ENCODE measurements around the gene PKP4.

DNA sequence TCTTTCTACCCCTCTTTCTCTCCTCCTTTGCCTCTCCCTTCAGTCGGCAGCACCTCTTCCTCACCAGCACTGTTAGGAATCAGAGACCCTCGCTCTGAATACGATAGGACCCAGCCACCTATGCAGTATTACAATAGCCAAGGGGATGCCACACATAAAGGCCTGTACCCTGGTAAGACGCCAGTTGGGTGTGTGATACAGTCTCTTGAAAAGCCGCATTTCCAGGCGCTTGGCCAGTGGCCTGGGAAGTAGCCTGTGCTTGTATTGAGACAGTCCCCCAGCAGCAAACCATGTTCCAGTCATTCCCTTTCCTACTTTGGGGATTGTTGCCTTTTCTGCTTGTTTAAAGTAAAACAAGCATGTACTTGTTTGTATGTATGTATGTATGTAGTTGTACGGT lies 219.9 kb downstream of the PKP4 start:
- TF ChIP-seq, protein P1, sequence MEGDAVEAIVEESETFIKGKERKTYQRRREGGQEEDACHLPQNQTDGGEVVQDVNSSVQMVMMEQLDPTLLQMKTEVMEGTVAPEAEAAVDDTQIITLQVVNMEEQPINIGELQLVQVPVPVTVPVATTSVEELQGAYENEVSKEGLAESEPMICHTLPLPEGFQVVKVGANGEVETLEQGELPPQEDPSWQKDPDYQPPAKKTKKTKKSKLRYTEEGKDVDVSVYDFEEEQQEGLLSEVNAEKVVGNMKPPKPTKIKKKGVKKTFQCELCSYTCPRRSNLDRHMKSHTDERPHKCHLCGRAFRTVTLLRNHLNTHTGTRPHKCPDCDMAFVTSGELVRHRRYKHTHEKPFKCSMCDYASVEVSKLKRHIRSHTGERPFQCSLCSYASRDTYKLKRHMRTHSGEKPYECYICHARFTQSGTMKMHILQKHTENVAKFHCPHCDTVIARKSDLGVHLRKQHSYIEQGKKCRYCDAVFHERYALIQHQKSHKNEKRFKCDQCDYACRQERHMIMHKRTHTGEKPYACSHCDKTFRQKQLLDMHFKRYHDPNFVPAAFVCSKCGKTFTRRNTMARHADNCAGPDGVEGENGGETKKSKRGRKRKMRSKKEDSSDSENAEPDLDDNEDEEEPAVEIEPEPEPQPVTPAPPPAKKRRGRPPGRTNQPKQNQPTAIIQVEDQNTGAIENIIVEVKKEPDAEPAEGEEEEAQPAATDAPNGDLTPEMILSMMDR (IDR thresholded peaks at IDR 0.05) = no peak
- TF ChIP-seq POLR2A (IDR thresholded peaks at IDR 0.05) (no peak), EP300 (IDR thresholded peaks at IDR 0.05) (no peak)

All from ovary (tissue), 3 donors.